T-cell (primary cell): ENCODE results near the gene FILIP1L. TPM values are rescaled to one million over a fixed set of nuclear protein-coding genes. Genes with fewer than 3 reads are reported as not detected.

Source experiments
- ATAC-seq, 4 experiments: fragments of 200-7000 bp in 3 of 4; fragments of 150-1000 bp in 1 of 4; cut with Tn5 transposase; replicated peaks in 1 of 4; 1 replicate in 3 of 4; 2 replicates in 1 of 4; pipeline ENCODE4 v1.10.0; 2021; ENCODE audit warnings: moderate library complexity in 3 of 4, mild to moderate bottlenecking in 2 of 4, moderate number of reproducible peaks in 1 of 4
- CTCF ChIA-PET, 2 donors: fragments of 300-600 bp; sonication (Branson Sonifier 250); formaldehyde crosslinking; loops; one replicate each; lab custom pipeline; 2022; ENCODE audit warnings: antibody characterized with exemption in 2 of 2; lab: Charles Lee
- POLR2A ChIA-PET, 2 donors: fragments of 300-600 bp; sonication (Branson Sonifier 250); formaldehyde crosslinking; loops; one replicate each; lab custom pipeline; 2022; ENCODE audit warnings: antibody characterized with exemption in 2 of 2; lab: Charles Lee
- DNase-seq, 35 experiments: peaks; one replicate each; pipeline versions ENCODE4 v3.0.0 to v3.0.0-alpha.2; 2013 to 2023
- H3K27ac ChIP-seq: one replicate; pipeline ENCODE4 v1.5.1; 2013; ENCODE audit warnings: low read length
- H3K27me3 ChIP-seq, 2 experiments: replicated peaks in 1 of 2; 1 replicate in 1 of 2; 2 replicates in 1 of 2; pipeline versions ENCODE4 v1.6.1 to v1.7.0; 2013; ENCODE audit warnings: low read length in 1 of 2, mixed read lengths in 1 of 2; ENCODE audit not compliant: control insufficient read depth in 2 of 2, insufficient read depth in 2 of 2; ENCODE audit errors: extremely low read depth in 1 of 2
- H3K36me3 ChIP-seq, 2 donors: 1 replicate in 1 of 2; 2 replicates in 1 of 2; pipeline versions ENCODE4 v1.6.1 to v1.7.0; 2013; ENCODE audit warnings: low read length in 1 of 2; ENCODE audit not compliant: control insufficient read depth in 2 of 2, insufficient read depth in 1 of 2; ENCODE audit errors: extremely low read depth in 1 of 2
- H3K4me1 ChIP-seq, 2 experiments: 1 replicate in 1 of 2; 2 replicates in 1 of 2; pipeline versions ENCODE4 v1.6.1 to v1.7.0; 2013; ENCODE audit warnings: low read length in 2 of 2, mixed read lengths in 1 of 2; ENCODE audit not compliant: insufficient read depth in 2 of 2, control insufficient read depth in 1 of 2; ENCODE audit errors: extremely low read depth in 1 of 2
- H3K4me3 ChIP-seq, 2 donors: 1 replicate in 1 of 2; 2 replicates in 1 of 2; pipeline versions ENCODE4 v1.5.1 to v1.7.0; 2013; ENCODE audit warnings: mild to moderate bottlenecking in 2 of 2, low read length in 1 of 2, moderate library complexity in 1 of 2; ENCODE audit not compliant: control insufficient read depth in 1 of 2; ENCODE audit errors: extremely low read depth in 1 of 2
- H3K9me3 ChIP-seq: 2 replicates; pipeline ENCODE4 v1.7.0; 2013
- H3K27ac Mint-ChIP-seq, 2 donors: one replicate each; pipeline ENCODE4 v1.8.0; 2020 to 2021; ENCODE audit warnings: mild to moderate bottlenecking in 2 of 2, mixed read lengths in 2 of 2
- H3K27me3 Mint-ChIP-seq, 2 donors: one replicate each; pipeline ENCODE4 v1.8.0; 2021 to 2022; ENCODE audit warnings: mixed read lengths in 2 of 2
- H3K36me3 Mint-ChIP-seq: one replicate; pipeline ENCODE4 v1.8.0; 2021; ENCODE audit warnings: mixed read lengths
- H3K4me1 Mint-ChIP-seq, 3 donors: one replicate each; pipeline ENCODE4 v1.8.0; 2020 to 2022; ENCODE audit warnings: mixed read lengths in 3 of 3, mild to moderate bottlenecking in 1 of 3
- H3K4me3 Mint-ChIP-seq, 3 donors: one replicate each; pipeline ENCODE4 v1.8.0; 2020 to 2022; ENCODE audit warnings: mild to moderate bottlenecking in 3 of 3, mixed read lengths in 3 of 3, moderate library complexity in 3 of 3
- H3K9me3 Mint-ChIP-seq, 3 donors: one replicate each; pipeline ENCODE4 v1.8.0; 2020 to 2022; ENCODE audit warnings: mixed read lengths in 3 of 3
- WGBS: methylation state at CpG from one replicate; pipeline ENCODE4 v1.1.5; 2013; ENCODE audit warnings: missing lambda C conversion rate; ENCODE audit not compliant: insufficient coverage; 5-methylcytosine and 5-hydroxymethylcytosine counted together
- total RNA-seq, 35 experiments: library from RNA in 6 of 35; stranded (reverse) in 6 of 35; fragments of 120-200 nt in 1 of 35; gene quantifications; one replicate each; pipeline versions ENCODE4 v1.2.1 to v1.2.4 and lab custom pipeline; 2013 to 2026

Gene FILIP1L
- under 1 TPM in 4 of 5 donors, not detected in 1; 0.10 to 0.38 (median 0.27) TPM for total RNA-seq
- total RNA-seq (2013), result 0.22 TPM
- total RNA-seq (lab: John Stamatoyannopoulos, UW), result 0 to 0.92 (median 0.38) reads per million in 29 experiments

GRCh38 chr3:100114413-100115030 is at the start of gene FILIP1L:
Gene FILIP1L (minus strand): TSS chr3:100114501.
- Histone ChIP-seq H3K4me1 (no peaks in the 10 kb centered on the region), H3K27ac (no peak within 1 kb of the TSS), H3K4me3 (no peak within 1 kb of the TSS), H3K36me3 (no peaks in the 10 kb centered on the region), H3K9me3 (no peaks in the 10 kb centered on the region), H3K27me3 (no peaks in the 10 kb centered on the region)
- peaks cover 20% of the 10 kb centered on the region for H3K36me3 Mint-ChIP-seq
- POLR2A ChIA-PET, result no interaction called here
- DNase-seq (no peak), ATAC-seq (no peak)
- H3K27ac Mint-ChIP-seq, result no peak within 1 kb of the TSS
- WGBS, result 94% methylated on average over 3 of the region's 7 CpGs
- H3K4me1 Mint-ChIP-seq, result no peaks in the 10 kb centered on the region
- no peak within 1 kb of the TSS for H3K4me3 Mint-ChIP-seq
- no peaks in the 10 kb centered on the region for H3K9me3 Mint-ChIP-seq
- no peaks in the 10 kb centered on the region for H3K27me3 Mint-ChIP-seq
- CTCF ChIA-PET, result no interaction called here

- 83% methylated on average over 1 of the region's 2 CpGs for WGBS
- Mint-ChIP-seq H3K27ac (no peak overlapping the region), H3K36me3 (peaks cover 44% of the 10 kb centered on the region), H3K27me3 (no peaks in the 10 kb centered on the region), H3K9me3 (no peaks in the 10 kb centered on the region), H3K4me1 (no peaks in the 10 kb centered on the region), H3K4me3 (no peak overlapping the region)
- ATAC-seq (no peak), DNase-seq (no peak)
- H3K9me3 ChIP-seq, result no peaks in the 10 kb centered on the region
- ChIA-PET CTCF (no interaction called here), POLR2A (no interaction called here)
- H3K27me3 ChIP-seq, result no peaks in the 10 kb centered on the region
- no peaks in the 10 kb centered on the region for H3K4me1 ChIP-seq
- H3K4me3 ChIP-seq, result no peak overlapping the region
- H3K36me3 ChIP-seq, result peaks cover 0 to 4% of the 10 kb centered on the region in 2 donors
- H3K27ac ChIP-seq, result no peak overlapping the region
Measured at GRCh38 chr3:100163787-100164186, 49.5 kb upstream of the FILIP1L start.

- Mint-ChIP-seq H3K9me3 (peaks cover 5 to 10% (median 10%) of the 10 kb centered on the region in 3 donors), H3K27ac (no peak overlapping the region), H3K4me1 (no peaks in the 10 kb centered on the region), H3K27me3 (no peaks in the 10 kb centered on the region), H3K36me3 (peaks cover 53% of the 10 kb centered on the region), H3K4me3 (no peak overlapping the region)
- no peak for DNase-seq
- Histone ChIP-seq H3K4me3 (no peak overlapping the region), H3K27ac (no peak overlapping the region), H3K9me3 (no peaks in the 10 kb centered on the region), H3K27me3 (no peaks in the 10 kb centered on the region), H3K4me1 (no peaks in the 10 kb centered on the region), H3K36me3 (no peaks in the 10 kb centered on the region)
- no peak for ATAC-seq
- ChIA-PET CTCF (no interaction called here), POLR2A (no interaction called here)
- WGBS, result no CpG with 5 or more reads among the region's 2 CpGs
Measured at GRCh38 chr3:100160521-100160920, 46.2 kb upstream of the FILIP1L start.

GRCh38 chr3:100159331-100160153 is 45.2 kb upstream of the FILIP1L start:
- ChIA-PET CTCF (no interaction called here), POLR2A (no interaction called here)
- H3K9me3 ChIP-seq, result no peaks in the 10 kb centered on the region
- H3K36me3 Mint-ChIP-seq, result peaks cover 58% of the 10 kb centered on the region
- no peak overlapping the region for H3K4me3 ChIP-seq
- H3K4me1 Mint-ChIP-seq, result no peaks in the 10 kb centered on the region
- no peaks in the 10 kb centered on the region for H3K27me3 ChIP-seq
- no peak overlapping the region for H3K4me3 Mint-ChIP-seq
- ATAC-seq (no peak), DNase-seq (no peak)
- no peaks in the 10 kb centered on the region for H3K36me3 ChIP-seq
- peaks cover 11 to 18% (median 16%) of the 10 kb centered on the region in 3 donors for H3K9me3 Mint-ChIP-seq
- WGBS, result 44% methylated on average over 1 of the region's 4 CpGs
- H3K27me3 Mint-ChIP-seq, result no peaks in the 10 kb centered on the region
- H3K27ac Mint-ChIP-seq, result no peak overlapping the region
- no peaks in the 10 kb centered on the region for H3K4me1 ChIP-seq
- H3K27ac ChIP-seq, result no peak overlapping the region

GRCh38 chr3:100158918-100159330 is 44.6 kb upstream of the FILIP1L start:
- CTCF ChIA-PET, result no interaction called here
- Mint-ChIP-seq H3K36me3 (peaks cover 53% of the 10 kb centered on the region), H3K27ac (no peak overlapping the region), H3K4me1 (no peaks in the 10 kb centered on the region), H3K9me3 (peaks cover 11 to 18% (median 16%) of the 10 kb centered on the region in 3 donors), H3K27me3 (no peaks in the 10 kb centered on the region), H3K4me3 (no peak overlapping the region)
- Histone ChIP-seq H3K4me1 (no peaks in the 10 kb centered on the region), H3K36me3 (no peaks in the 10 kb centered on the region), H3K9me3 (no peaks in the 10 kb centered on the region), H3K4me3 (no peak overlapping the region), H3K27ac (no peak overlapping the region), H3K27me3 (no peaks in the 10 kb centered on the region)
- POLR2A ChIA-PET, result no interaction called here
- ATAC-seq (no peak), DNase-seq (no peak)
- 83% methylated on average over 1 of the region's 2 CpGs for WGBS

GRCh38 chr3:100157685-100158084 is 43.4 kb upstream of the FILIP1L start:
- H3K4me3 ChIP-seq, result no peak overlapping the region
- ATAC-seq, result no peak
- POLR2A ChIA-PET, result interaction anchor here in 1 of 2 donors (0.6 kb wide), 1 partner anchor 36 kb away, joined by 8 read pairs; no protein-coding TSS in a partner anchor
- H3K27me3 ChIP-seq, result no peaks in the 10 kb centered on the region
- Mint-ChIP-seq H3K36me3 (peaks cover 60% of the 10 kb centered on the region), H3K27me3 (no peaks in the 10 kb centered on the region), H3K4me1 (no peaks in the 10 kb centered on the region), H3K4me3 (no peak overlapping the region), H3K9me3 (peaks cover 15 to 22% (median 16%) of the 10 kb centered on the region in 3 donors), H3K27ac (no peak overlapping the region)
- 100% methylated on average over 1 of the region's 2 CpGs for WGBS
- peaks cover 0 to 4% of the 10 kb centered on the region in 2 donors for H3K36me3 ChIP-seq
- H3K4me1 ChIP-seq, result no peaks in the 10 kb centered on the region
- DNase-seq, result no peak
- H3K27ac ChIP-seq, result no peak overlapping the region
- H3K9me3 ChIP-seq, result no peaks in the 10 kb centered on the region
- CTCF ChIA-PET, result interaction anchor here in 1 of 2 donors (0.6 kb wide), 1 partner anchor 87 kb away, joined by 5 read pairs; no protein-coding TSS in a partner anchor
